Astrocyte of the spinal cord (primary cell): ENCODE data around the gene HOXB3.

Source experiments
- DNase-seq: peaks from one replicate; pipeline ENCODE4 v3.0.0; 2011; ENCODE audit warnings: low read depth, low spot score
- H3K4me3 ChIP-seq: 2 replicates; pipeline ENCODE4 v1.5.1; 2011; ENCODE audit warnings: low read depth, mild to moderate bottlenecking, low read length, moderate library complexity
- CTCF ChIP-seq: IDR thresholded peaks from 2 replicates; pipeline ENCODE4 v1.5.1; 2012; ENCODE audit warnings: low read depth, mild to moderate bottlenecking, low read length, inconsistent platforms
- in situ Hi-C: cut with HindIII; loops from 2 replicates; pipeline ENCODE4 v1.10.0; 2017; ENCODE audit warnings: low sequenced_read_pairs

HOXB3 gene

DNA sequence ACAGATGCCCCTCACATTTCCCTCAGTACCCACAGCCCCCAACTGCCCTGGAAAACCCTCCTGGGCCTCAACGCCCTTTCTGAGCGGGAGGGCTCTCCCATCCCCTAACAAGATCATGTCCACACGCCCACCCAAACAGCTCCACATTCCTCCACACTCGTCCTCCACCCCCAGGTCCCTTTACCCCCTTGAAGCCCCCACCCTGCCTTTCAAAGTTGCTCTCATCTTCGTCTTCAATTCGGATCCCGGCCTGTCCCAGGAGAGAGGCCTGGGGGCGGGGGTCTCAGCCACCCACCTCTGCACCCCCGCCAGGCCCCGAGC, 26.2 kb downstream of the HOXB3 start:
- in situ Hi-C loops: no loop called here
- no peak for TF ChIP-seq CTCF
- peak overlapping the region; percentile 43 for H3K4me3 ChIP-seq
- no peak for DNase-seq

- TF ChIP-seq CTCF: no peak
- DNase-seq: no peak
- in situ Hi-C loops: no loop called here
- peak overlapping the region; percentile 43 for H3K4me3 ChIP-seq
These were observed 26.6 kb downstream of the HOXB3 start for GRCh38 chr17:48563385-48563838.

DNA sequence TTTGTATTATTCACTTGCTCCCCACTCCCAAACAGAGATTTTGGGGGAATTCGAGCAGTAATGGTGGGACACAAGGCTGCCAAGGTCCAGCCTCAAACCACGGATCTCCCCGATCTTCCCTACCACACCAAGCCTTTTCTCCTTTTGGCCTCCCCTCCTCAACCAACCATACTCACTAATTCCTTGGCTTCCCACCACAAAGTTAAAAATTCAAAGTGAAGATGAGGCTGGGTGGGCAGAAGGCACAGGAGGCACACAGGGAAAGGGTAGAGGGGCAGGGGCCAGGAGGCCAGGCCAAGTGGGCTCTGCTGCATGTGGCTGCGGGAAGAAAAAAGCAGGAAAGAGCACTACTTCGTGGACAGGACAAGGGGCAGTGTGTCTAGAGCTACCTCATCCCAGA, 27.1 kb downstream of the HOXB3 start:
- no peak for DNase-seq
- H3K4me3 ChIP-seq: peak overlapping the region; percentile 43
- in situ Hi-C loops: no loop called here

DNA sequence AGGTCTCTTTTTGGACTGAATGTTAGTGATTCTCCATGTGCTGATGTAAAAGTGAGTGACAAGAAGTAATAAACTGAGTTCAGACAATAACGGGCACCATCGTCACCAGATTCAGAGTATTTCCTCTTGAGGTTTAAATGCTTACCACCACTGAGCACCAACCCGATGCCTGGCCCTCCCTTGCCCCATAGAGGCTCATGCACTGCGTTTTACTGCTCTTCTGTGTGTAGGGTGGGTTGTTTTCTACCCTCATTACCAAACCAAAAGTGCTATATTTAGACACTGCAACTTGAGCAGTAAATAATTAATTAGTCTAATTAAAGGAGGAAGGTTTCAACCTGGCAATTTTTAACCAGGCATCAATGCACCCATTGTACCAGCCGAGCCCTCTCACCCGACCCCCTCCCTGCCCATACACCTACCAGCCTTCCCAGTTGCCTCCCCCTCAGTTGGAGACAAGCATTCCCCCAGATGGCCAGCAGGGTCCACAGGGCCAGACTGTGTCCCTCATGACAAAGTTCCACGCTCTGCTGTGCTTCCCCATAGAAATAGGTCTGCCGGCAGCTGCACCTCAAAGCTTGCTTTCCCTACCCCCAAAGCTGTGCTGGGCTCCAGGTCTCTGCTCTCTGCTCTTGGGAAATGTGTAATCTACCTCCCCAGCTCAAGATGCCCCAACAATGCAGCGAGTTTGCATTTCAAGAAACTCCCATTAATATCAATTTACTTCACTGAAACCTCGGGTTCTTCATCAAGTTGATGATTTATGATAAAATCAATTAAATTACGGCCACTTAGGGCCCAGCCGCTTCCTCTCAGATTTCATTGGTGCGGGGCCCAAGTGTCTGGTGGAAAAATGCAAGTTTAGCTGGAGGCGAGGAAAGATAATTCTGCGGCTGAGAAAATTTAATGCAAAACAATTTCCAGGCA, 27.9 kb downstream of the HOXB3 start:
- no peak for DNase-seq
- peak overlapping the region; percentile 43 for H3K4me3 ChIP-seq
- TF ChIP-seq CTCF: peak; percentile 49
- in situ Hi-C loops: no loop called here

More for the DNA sequence above, 27.1 kb downstream of the HOXB3 start:
- no peak for TF ChIP-seq CTCF

DNA sequence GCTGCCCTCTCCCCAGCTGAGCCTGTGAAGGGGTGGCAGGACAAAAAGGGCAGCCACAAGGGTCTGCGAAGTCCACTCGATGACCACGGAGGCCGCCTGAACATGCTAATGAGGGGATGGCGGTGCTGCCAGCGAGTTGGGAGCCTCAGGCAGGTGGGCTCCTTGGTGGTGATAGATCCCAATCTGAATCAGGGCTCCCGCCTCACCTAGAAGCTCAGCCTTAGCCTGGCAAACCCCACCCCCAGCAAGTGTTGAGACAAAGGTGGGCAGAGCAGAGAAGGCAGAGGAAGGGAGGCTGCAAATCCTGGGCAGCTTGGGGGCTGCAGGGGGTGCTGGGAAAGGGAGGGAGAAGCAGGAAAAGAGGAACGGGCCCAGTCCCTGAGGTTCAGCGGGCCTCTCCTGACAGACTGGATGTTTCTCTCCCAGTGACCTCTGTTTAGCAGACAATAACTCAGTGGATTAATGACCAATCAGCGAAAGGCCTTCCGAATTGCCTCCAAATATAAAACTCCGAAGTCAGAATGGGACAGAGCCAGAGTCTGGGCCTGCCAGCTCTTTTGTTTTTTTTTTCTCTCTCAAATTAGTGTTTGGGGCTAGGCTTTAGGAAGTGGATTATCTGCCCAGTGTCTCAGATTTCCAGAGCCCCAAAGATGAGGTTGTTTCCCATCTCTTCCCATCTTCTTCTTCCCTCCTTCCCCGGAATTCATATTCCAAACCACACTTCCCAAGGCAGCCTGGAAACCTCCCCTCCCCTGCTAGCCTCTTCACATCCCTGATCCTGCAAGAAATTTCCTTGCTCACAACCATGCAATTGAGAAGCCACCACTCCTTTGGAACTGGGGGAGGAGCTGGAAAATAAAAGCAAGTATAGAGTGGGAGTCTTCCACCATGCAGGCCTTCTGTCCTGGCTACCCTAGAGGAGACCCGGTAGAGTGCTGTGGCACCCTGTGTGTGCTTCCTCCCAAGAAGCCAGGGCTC, 29.9 kb downstream of the HOXB3 start:
- no peak for DNase-seq
- TF ChIP-seq CTCF: no peak
- in situ Hi-C loops: no loop called here
- peak overlapping the region; percentile 1 for H3K4me3 ChIP-seq

- H3K4me3 ChIP-seq: peak overlapping the region; percentile 30
- TF ChIP-seq CTCF: no peak
- in situ Hi-C loops: no loop called here
- no peak for DNase-seq
These were observed 30.8 kb downstream of the HOXB3 start for GRCh38 chr17:48559122-48559839.
